GM19395 (cell line): ENCODE data around the gene NEO1.
"Not testable (repeated sequence)": the region's sequence is repeated elsewhere in the genome, so short reads cannot be mapped to it uniquely, and the experiment has no call there.

Experiments
- ATAC-seq: cut with Tn5 transposase; IDR thresholded peaks from one replicate; pipeline ENCODE4 v1.9.1; 2021; ENCODE audit warnings: mild to moderate bottlenecking, moderate library complexity; ENCODE audit not compliant: unreplicated experiment

The NEO1 gene

DNA sequence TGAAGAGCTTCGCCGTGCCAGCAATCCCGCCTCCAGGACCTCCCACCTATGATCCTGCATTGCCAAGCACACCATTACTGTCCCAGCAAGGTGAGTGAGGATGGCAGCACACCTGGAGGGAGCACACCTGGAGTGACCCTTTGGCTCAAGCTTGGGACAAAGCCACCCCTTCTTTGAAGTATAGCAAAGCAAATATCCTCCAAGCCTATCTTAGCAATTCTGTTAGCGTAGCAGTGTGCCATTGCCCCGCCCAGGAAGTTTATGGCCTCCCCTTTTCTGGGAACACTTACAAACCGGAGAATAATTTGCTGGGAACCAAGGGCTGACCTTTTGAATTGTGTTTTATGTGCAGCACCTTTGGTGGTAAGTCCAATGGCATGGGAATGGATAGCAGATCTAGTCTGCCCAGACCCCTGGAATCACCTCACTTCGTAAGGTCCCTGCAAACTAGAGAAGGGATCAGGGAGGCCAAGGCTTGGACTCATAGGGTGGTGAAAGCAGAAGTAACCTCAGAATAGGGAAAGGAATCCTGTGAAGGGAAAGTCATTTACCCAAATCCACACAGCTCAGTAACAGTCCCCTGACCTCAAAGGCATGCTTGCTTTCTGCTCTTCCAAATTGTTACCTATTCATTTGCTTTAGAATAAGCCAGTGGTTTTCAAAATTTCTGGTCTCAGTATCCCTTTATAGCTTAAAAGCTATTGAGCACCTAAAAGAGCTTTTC, 246.4 kb downstream of the NEO1 start:
- ATAC-seq: no peak

DNA sequence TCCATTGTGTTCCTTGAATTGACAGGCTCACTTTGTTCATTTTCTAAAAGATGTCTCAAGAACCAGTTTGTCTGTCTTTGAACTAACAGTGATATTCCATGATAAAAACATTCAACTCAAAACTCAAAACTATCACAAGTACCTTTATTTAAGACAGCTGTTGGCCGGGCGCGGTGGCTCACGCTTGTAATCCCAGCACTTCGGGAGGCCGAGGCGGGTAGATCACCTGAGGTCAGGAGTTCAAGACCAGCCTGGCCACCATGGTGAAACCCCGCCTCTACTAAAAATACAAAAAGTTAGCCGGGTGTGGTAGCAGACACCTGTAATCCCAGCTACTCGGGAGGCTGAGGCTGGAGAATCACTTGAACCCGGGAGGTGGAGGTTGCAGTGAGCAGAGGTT, 248.0 kb downstream of the NEO1 start:
- ATAC-seq: not testable (repeated sequence)

DNA sequence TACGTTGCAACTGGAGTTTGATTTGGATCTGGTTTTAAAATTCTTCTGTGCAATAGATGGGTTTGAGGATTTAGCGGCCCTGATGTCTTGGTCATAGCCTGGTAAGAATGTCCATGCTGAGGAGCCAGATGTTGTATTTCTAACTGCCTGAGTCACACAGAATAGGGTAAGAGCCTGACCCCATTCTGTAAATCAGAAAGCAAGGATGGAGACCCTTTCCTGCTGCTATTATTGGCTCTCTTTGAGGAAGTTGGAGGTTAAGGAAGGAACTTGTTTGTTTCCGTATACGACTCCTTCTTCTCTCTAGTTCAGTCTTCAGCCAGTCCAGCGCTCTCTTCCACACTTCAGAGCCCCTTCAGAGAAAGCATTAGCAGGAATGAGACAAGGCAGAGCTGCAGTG, 251.4 kb downstream of the NEO1 start:
- no peak for ATAC-seq

DNA sequence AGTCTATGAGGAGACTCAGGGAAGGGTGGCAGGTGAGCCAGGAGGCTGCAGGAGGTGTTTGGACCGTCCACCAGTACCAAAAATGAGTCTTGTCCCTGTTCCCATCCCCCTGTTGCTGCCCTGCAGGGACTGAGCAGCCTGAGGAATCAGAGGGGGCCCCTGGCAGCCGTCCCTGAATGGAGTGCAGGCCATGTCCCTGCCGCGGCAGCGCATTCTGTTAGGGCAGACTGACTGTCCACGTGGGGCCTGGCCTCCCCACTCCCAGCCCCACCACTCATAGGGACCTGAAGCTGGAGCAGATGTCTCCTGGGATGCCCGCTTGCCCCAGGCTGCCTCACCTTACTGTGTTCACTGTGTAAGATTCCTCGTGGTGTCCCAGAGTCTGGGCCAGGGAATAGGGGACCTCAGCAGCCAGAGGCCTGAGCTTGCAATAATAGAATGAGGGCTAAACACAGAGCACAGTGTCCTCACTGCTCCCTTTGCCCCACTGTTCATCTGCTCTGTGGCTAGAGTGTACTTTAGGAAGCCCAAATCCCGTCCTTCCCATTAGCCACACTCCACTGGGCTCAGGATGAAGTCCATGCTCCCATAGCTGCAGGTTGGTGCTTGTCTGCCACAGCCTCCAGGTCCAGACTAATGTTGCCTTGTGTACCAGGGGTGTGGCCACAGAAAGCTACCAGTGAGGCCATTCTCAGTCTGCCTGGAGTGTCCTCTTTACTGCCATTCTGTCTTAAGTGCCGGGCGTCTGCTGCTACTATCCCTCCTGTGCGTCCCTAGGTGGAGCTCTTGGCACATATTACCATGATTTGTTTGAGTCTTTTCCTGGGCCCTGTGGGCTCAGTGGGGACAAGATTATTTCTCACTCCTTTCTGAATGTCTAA, 253.3 kb downstream of the NEO1 start:
- no peak for ATAC-seq

DNA sequence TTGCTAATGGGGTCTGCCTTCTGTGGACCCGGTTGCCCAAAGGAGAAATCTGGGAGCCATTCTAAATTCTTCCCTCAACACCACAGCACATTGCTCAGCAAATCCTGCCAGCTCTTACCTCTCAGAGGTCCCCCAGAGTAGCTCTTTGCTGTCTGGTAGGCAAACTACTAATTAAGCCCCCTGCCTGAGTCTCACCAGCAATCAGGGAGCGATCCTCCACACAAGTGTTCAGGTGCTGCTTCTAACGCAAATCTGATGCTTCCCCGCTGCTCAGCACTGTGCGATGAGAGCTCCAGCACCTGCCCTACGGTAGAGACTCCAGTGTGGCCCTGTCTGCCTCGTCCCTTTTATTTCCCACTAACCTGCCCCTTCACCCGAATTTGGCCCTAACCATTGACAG, 256.0 kb downstream of the NEO1 start:
- no peak for ATAC-seq

DNA sequence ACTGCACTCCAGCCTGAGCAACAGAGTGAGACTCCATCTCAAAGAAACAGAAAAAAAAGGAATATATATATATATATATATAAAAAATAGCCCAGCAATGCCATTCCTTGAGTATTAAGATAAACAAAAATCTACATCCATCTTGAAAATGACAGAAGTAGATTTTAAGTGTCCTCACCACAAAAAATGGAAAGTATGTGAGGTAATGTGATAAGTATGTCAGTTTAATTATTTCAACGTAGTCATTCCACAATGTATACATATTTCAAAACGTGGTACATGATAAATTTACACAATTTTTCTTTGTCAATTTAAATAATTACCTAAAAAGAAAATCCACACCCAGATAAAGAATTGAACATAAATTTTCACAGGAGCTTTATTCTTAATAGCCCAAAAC, 261.6 kb downstream of the NEO1 start:
- ATAC-seq: no peak

DNA sequence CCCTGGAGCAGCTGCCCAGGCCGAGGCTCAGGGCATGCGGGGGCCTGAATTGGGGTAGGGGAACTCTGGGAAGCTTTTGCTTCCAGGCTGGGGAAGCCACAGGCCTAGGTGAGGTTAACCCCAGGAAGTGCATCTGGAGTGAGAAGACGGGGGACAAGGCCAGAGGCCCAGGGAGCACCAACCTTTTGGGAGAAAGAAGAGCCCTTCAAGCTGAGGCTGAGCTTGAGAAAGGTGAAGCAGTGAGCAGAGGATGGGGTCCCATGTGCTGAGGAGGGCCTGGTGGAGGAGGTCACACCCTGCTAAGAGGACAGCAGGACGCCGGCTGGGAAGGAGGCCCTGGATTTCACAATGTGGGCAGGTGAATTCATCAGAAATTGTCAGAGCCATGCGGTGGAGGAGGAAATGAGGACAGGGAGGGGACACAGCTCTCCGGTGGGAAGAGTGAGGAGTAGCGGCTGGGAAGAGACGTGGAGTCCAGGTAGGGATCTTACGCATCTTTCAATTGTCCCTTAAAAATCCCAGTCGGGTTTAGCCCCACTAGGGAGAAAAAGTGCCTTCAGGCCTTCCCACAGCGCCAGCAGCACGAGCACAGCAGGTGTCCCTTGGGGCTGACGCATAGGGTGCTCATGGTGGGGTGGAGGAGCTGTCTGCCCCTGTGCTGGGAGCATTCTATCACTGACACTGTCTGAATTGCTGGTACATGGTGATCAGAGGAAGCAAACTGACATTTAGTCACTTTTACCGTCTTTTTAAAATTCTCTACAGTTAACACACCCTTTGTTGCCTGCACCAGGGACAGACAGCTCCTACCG, 265.6 kb downstream of the NEO1 start:
- no peak for ATAC-seq

DNA sequence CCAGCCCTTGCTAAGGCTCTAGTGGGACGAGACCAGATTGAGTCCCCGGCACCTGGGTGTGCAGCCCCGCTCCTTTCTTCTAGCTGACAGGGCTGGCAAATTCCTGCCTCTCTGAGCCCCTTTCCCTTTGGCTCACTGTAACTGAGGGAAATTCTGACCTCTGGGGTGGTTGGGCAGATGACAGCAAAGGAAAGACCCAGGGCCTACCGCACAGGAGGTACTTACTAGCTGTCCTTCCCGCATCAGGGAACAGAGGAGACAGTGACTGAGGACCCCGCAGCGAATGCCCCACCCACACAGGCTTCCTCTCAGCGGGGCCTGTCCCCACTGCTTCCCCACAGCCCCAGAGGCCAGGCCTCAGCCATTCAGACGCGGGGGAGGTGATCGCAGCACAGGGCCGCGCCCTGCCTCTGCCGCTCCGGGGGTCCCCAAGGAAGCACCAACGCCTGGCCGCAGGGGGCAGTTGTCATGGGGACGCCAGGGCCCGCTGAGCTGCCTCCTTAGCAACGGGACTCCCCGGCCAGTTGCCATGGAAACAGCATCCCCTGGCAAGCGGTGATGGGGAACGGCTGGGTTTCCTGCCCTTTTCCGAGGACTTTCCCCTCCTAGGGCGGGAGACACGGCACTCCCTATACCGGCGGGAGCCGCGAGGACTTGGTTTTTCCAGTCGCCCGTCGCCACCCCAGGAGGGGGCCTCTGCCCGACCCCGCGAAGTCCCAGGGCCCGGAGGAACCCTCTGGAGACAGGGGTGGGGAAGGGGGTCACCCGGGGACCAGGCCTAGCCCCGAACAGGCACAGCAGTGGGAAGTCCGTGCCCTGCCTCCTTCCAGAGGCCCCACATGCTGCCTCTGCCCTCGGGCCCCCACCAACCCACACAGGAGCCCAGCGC, 266.4 kb downstream of the NEO1 start:
- ATAC-seq: no peak

DNA sequence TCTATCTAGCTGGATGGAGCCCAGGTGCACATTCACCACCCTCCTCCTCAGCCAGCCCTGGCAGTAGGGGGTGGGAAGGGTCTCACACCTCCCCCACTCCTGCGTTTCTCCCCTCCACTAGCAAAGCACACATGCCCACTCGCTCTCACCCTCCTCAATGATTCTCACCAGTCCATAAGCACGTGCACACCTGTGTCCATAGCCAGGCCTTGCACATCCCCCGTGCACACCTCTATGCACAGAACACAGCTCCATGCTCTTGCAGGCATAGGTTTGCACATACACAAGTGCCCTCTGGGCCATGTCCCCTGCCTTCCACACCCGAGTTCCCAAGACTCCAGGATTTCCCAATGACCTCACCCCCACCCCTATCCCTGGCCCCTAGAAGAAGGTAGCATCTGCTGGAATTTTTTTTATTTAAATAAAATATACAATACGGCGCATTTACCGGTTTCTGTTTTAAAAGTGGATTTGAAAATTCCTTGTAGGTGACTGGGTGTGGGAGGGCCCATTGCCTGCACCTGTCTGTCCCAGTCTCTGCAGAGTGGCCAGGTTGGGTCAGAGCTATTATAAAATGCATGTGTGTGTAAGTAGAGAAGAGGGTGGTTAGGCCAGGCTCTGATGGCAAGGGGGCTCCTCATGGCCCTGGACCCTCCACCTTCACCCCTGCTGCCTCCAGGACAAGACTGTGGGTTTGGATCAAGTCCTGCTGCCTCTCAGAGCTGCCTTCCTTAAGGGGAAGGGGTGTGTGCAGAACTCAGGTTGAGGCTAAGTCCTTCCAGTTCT, 267.4 kb downstream of the NEO1 start:
- ATAC-seq: no peak

DNA sequence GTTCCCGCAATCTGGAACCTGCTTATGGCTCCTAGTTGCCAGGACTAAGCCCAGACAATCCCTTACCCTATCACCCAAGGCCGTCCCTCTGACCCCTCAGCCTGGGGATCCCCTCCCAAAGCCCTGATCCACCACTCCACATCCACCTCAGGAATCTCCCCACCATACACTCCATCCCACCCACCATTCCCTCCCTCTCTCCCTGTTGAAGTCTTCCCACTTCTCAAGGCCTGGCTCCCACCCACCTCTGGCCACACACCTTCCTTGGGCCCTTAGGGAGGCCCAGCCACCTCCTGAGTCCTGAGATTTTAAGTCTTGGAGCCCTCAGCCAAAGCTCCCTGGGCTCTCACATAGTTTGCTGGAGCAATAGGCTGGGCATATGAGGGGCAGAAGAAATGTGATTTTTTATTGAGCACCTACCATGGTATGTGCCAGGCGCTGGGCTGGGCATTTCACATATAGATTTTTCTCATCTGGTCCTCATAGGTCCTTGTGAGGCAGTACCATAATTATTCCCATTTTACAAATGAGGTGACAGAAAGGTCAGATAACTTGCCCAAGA, 268.4 kb downstream of the NEO1 start:
- ATAC-seq: no peak

DNA sequence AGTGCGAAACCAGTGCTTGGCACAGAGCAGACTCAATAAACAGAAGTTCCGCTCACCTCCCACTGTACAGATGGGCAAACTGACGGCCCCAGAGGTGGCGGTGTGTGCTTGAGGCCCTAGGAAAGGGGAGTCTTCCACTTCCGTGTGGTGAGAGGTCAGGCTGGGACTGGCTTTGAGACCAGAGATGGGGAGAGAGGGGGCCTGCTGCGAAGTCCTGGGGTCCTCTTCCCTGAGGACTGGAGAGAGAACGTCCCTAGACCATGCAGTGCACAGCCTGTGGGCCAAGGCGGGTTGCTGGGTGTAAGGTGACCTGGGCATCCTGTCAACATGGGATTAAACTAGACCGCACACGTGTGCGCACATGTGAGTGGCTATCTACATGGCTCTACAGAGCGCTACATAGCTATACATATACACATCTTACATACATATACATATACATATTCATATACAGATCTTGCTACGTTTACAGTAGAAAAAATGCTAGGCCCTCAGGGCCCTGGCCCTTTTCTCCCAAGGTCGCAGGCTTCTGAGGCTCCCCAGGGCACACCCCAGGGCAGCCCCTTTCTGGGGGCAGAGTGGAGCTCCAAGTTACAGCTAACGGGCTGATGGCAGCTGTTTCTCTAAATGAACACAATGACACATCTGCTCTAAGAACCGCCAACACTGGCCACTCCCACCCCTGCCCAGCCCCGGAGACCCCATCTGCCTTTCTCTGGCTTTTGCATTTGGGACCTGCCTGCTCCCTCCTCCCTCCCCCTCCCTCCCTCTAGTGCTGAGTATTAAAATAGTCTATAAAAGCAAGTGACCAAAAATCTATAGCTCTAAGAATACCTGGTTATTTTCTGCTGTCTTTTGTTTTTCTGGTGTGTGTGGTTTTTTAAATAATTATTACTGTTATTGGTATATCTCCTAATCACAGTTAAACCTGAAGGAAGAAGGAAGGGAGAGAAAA, 269.5 kb downstream of the NEO1 start:
- no peak for ATAC-seq

DNA sequence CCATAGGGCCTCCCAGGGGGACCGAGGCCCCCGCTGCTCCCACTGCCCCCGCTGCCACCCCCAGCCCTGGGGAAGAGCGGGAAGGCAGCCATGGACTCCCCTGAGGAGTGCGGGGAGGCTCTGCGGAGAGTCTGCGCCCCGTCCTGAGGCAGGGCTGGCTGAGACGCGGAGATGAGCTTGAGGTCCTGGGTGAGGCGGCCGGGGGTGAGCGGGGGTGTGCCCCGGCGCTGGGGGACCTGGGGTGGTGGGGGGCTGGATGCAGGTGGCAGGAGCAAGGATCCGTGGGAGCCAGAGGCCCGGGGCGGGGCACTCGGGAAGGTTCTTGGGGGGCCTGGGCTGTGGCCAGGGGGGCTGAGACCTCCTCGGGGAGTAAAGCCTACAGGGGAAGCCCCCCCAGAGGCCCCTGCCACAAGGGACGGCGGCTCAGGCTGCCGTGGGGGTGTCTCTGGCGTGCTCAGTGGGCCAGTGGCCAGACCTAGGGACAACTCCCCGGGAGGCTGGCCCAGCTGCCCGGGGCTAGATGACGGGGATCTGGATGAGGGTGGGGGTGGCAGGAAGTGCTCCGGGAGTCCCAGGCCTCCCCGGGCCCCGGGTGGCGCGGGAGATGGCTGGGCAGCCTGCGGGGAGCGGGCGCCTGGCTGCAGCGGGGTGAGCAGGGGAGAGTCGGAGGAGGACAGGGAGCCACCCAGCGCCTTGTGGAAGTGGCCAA, 270.6 kb downstream of the NEO1 start:
- no peak for ATAC-seq

DNA sequence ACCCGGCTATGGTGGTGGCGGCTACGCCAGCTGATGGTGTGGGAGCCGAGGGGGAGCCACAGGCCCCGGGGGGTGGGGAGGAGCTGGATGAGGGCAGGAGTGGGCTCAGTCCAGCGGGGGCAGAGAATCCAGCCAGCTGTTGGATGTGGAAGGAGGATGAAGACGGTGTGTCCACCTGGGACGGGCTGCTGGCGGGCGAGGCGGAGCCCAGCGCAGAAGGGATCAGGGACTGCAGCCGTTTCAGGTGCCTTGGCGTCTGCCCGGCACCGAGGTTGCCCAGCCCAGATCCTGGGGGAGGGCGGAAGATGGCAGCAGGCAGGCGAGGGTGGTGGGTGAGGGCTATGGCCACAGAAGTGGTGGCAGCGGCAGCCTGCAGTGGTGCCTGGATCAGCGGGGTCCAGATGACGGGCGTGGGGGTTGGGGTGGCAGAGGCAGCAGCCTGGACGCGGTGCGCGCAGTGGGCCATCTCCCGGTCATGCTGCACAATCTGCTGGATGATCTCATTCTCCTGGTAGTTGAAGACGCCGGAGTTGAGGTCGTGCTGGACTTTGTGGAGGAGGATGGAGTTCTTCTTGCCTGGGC, 271.2 kb downstream of the NEO1 start:
- ATAC-seq: no peak

DNA sequence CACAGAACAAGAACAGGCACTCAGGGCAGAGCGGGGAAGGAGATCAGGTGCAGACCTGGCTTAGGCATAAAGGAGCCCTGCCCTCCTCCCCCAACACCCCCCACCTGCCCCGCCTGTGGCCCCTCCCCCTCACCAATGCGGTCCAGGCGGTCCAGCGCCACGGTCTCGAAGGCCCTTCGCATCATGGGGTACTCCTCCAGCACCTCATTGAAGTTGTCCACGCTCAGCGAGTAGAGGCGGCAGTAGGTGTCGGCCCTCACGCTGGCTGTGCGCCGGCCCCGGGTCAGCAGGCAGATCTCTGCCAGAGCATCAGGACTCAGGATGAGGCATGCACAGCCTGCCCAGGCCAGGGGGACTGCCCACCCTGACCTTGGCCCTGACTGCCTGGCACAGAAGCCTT, 271.7 kb downstream of the NEO1 start:
- no peak for ATAC-seq

DNA sequence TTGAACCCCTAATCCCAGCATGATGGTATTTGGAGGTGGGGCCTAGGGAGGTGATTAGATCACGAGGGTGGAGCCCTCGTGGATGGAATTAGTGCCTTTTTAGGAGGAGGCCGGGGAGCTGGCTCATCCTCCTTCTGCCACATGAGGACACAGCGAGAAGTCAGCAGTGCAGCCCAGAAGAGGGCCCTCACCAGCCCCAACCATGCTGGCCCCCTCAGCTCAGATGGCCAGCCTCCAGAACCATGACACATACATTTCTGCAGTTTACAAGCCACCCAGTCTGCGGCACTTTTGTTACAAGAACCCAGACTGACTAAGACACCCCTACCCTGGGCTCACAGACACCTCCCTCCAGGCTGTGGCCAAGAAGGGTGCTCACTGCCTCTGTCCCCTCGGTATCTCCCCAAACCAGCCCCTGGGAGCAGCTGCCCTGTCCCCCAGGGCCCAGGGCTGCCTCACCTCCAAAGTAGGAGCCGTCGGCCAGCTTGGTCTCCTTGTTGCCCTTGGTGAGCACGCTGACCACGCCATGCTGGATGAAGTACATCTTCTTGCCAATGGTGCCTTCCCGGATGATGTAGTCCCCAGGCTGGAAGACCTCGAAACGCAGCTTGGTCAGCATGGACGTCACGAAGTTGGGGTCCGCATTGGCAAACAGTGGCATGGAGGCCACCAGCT, 272.4 kb downstream of the NEO1 start:
- ATAC-seq: no peak

DNA sequence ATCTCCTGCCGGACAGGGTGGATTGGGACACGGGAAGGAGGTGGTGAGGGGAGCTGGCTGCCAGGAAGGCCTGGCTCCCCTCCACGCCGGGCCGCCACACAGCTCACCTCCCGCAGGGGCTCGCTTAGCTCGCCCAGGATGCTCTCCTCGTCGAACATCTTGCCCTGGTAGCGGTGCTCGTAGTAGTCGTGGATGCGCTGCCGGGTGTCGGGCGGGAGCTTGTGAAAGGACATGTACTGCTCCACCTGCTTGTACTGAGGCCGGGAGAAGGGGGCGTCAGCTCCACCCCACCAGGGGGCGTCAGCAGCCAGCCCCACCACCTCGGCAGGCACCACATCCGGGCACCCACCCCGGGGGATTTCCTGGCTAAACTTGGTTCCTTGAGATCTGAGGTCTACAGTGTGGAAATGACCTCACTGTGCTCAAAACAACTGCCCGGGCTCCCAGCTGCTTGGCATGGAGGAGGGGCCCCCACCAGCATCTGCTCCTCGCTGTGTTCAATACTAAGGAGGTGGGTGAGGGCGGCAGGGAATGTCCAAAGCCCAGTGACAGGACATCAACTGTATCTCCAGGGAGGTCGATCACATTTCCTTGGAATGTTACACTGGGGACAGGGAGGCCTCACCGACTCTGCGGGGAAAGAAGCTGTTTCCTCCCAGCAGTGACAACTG, 273.1 kb downstream of the NEO1 start:
- no peak for ATAC-seq
